Endothelial cell of hepatic sinusoid (primary cell): ENCODE results near the gene PHACTR3.

Source experiments
- in situ Hi-C: cut with HindIII; loops from 2 replicates; pipeline ENCODE4 v1.10.0; 2017; ENCODE audit warnings: low sequenced_read_pairs

Gene PHACTR3

GRCh38 chr20:59573837-59574236 is 30.5 kb upstream of the PHACTR3 start:
- in situ Hi-C loops: loop anchor here (5.0 kb wide), 2 partner anchors 48 to 98 kb away; no protein-coding TSS in a partner anchor

DNA sequence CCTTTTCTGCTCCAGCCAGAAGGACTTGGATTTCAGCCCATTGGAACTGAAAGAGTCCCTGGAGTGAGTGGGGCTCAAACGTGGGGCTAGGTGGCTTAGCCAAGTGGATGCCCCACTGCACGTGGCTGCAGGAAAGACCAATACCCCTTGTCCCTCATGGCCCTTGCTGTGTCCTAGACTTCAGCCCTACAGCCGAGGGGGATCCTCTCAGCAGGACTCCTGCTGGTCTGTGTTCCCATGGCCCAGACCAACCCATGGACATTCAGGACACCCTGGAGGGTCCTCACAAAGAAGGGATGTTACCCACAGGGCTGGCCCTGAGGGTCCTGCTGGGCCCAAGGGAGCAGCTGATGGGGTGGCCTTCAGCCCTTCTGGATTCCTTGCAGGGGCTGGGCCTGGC is 30.0 kb upstream of the PHACTR3 start:
- in situ Hi-C loops: loop anchor here (5.0 kb wide), 2 partner anchors 48 to 98 kb away; no protein-coding TSS in a partner anchor

- in situ Hi-C loops: no loop called here
Measured at GRCh38 chr20:59575216-59575615, 29.1 kb upstream of the PHACTR3 start.

DNA sequence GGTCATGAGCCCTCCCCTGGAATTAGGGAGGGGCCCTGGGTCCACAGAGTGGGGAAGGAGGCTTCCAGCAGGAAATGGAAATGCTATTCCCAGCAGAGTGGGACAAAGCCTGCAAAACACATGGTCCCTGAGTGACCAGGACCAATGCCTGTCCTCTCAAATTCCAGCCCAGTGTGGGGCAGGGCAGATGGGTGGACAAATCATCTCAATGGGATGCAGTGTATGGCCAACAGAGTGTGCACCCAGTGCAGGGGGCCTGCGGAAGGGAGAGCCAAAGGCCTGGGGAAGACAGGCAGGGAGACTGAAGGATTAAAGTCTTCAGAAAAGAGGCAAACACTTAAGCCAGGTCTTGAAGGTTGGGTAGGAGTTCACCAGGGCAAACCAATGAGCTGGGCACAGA is 28.7 kb upstream of the PHACTR3 start:
- in situ Hi-C loops: no loop called here

DNA sequence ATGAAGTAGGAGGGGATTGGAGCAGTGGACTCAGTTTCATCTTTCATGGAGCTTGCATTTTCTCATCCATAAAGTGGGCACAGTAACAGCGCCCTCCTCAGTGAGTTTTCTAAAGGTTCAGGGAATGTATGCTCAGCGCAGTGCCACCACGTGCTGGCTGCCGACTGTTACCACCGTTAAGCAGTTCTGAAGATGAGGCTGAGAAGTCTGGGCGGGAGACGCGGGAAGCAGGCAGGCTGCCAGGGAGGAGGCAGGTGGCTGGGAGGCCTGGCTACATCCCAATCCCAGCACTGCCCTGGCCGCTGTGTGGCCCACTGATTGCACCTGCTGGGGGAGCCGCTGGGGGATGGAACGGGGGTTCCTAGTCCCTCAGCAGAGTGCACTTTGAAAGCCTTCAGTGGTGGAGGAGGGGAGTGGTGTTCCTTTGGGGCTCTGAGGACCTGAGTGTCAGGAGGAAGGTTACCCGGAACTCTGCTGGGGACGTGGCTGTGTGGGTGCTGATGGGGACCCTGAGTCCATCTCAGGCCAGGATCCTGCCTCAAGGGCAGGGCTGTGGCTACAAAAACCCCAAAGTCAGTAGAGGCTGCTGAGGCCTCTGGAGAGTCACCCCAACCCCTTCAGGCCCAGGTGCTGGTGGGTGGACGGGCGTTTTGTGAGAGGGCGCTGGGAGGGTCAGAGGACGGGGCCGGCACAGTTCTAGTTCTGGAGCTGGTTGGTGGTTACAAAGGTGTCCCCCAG is 28.0 kb upstream of the PHACTR3 start:
- in situ Hi-C loops: no loop called here

GRCh38 chr20:59577037-59577808 is 27.1 kb upstream of the PHACTR3 start:
- in situ Hi-C loops: no loop called here

DNA sequence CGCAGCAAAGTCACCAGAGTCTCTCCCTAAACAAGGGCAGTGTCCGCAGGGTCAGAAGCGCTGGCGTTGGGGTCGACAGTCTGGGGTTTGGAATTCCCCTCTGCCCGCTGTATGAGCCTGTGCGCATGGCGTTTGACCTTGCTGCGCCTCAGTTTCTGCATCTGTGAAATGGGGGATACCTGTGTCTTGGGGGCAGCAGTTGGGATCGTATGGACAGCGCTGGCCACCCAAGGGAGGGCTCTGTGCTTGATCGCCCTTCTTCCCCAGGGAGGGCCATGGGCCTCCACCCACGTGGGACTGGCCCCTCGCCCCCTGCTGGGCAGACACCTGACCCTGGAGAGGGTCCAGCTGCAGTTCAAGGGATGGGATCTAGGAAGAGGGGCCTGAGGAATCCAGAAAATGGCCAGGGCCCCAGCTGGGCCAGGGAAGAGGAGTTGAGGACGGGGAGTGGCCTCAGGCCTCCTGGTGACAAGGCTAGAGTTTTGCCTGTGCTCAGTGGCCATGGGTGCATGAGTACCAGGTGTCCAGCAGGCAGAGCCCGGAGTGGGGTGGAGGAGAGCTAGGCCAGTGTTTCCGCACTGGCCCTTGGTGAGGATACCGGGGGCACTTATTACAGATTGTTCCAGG is 26.4 kb upstream of the PHACTR3 start:
- in situ Hi-C loops: no loop called here

GRCh38 chr20:59578436-59579403 is 25.6 kb upstream of the PHACTR3 start:
- in situ Hi-C loops: no loop called here

- in situ Hi-C loops: no loop called here
Measured at GRCh38 chr20:59579404-59580145, 24.8 kb upstream of the PHACTR3 start.

DNA sequence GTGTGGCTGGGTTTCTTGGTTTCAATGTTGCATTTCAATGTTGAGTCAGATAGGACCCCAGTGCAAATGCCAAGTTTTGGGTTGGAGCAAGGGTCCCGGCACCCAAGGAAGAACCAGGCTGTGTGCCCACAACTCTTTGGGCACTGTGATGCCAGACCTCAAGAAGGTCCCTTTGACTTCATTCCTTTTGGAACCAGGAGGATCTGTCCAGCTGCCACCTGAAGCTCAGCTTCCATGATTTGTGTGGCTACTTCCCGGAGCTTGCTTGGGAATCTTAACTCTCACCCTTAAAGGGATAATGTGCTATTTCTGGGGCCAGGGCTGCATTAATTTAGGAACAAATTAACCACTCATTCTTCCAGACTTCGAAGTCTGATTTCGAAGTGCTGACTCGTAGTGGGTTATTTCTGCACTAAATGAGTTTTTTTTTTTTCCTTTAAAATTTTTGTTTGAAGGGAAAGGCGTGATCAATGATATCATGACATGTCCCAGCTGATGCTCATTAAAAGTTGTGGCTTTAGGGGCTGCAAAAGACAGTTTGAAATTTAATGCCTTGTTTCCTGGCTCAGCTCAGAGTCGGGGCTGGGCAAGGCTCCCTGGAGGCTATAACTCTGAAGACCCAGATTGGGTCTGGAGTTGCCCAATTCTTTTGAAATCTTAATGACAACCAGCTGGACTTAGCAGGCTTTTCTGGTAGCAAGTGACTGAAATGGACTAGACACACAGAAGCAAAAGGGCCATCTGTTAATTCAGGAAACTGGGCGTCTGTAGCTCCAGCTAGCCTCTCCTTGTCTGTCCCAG is 24.0 kb upstream of the PHACTR3 start:
- in situ Hi-C loops: no loop called here

DNA sequence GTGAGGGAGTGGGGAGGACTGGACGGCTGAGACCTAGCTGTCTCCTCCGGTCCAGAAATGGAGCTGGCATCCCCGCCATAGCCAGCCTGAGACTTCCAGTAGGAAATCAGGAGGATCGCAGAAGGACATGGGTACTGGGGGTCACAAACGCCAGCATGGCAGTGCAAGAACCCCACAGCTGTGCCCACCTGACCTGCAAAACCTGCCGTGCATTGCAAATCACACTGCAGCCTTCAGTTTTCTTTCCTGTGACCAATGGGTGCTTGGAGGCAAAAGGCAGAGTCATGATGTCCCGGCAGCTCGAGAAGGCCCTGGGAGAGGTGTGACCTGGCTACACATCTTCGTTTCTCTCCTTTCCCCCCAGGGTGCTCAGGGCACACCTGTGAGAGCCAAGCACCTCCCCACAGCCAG is 23.3 kb upstream of the PHACTR3 start:
- in situ Hi-C loops: no loop called here

GRCh38 chr20:59581993-59582679 is 22.2 kb upstream of the PHACTR3 start:
- in situ Hi-C loops: no loop called here

GRCh38 chr20:59583428-59584277 is 20.7 kb upstream of the PHACTR3 start:
- in situ Hi-C loops: no loop called here

GRCh38 chr20:59584278-59584925 is 19.9 kb upstream of the PHACTR3 start:
- in situ Hi-C loops: no loop called here

- in situ Hi-C loops: no loop called here
Measured at GRCh38 chr20:59585714-59586409, 18.5 kb upstream of the PHACTR3 start.

- in situ Hi-C loops: no loop called here
Measured at GRCh38 chr20:59586613-59587012, 17.7 kb upstream of the PHACTR3 start.
